Measurements from ENCODE around the gene TLR1.
"Not testable (repeated sequence)": the region's sequence is repeated elsewhere in the genome, so short reads cannot be mapped to it uniquely, and the experiment has no call there.

The TLR1 gene

GRCh38 chr4:38777925-38778324, 26.7 kb downstream of the TLR1 start:
- not testable (repeated sequence) for DNase-seq (ENCODE audit: low read depth in 3 of 3)

- no peak for DNase-seq (ENCODE audit: low read depth in 3 of 3)
These were observed 29.3 kb downstream of the TLR1 start for GRCh38 chr4:38775326-38775725.

- no peak for DNase-seq (ENCODE audit: low read depth in 3 of 3)
These were observed 30.2 kb downstream of the TLR1 start for GRCh38 chr4:38774181-38774955.

GRCh38 chr4:38770281-38770680, 34.3 kb downstream of the TLR1 start:
- DNase-seq (ENCODE audit: low read depth in 3 of 3), result not testable (repeated sequence)

GRCh38 chr4:38769857-38770256, 34.7 kb downstream of the TLR1 start:
- no peak for DNase-seq (ENCODE audit: low read depth in 3 of 3)

- no peak for DNase-seq (ENCODE audit: low read depth in 3 of 3)
These were observed 35.1 kb downstream of the TLR1 start for GRCh38 chr4:38769441-38769840.

- no peak for DNase-seq (ENCODE audit: low read depth in 3 of 3)
These were observed 35.6 kb downstream of the TLR1 start for GRCh38 chr4:38768968-38769394.

- not testable (repeated sequence) for DNase-seq (ENCODE audit: low read depth in 3 of 3)
These were observed 37.7 kb downstream of the TLR1 start for GRCh38 chr4:38766940-38767339.

GRCh38 chr4:38765382-38765781, 39.2 kb downstream of the TLR1 start:
- no peak for DNase-seq (ENCODE audit: low read depth in 3 of 3)

GRCh38 chr4:38764277-38764676, 40.3 kb downstream of the TLR1 start:
- DNase-seq (ENCODE audit: low read depth in 3 of 3), result no peak

- DNase-seq (ENCODE audit: low read depth in 3 of 3), result no peak
These were observed 42.0 kb downstream of the TLR1 start for GRCh38 chr4:38762560-38762959.

- no peak for DNase-seq (ENCODE audit: low read depth in 3 of 3)
These were observed 44.8 kb downstream of the TLR1 start for GRCh38 chr4:38759790-38760122.

- peak; percentile 42 to 55 (median 48) for DNase-seq (ENCODE audit: low read depth in 3 of 3)
These were observed 45.3 kb downstream of the TLR1 start for GRCh38 chr4:38759113-38759789.

- DNase-seq (ENCODE audit: low read depth in 3 of 3), result no peak
These were observed 46.5 kb downstream of the TLR1 start for GRCh38 chr4:38757945-38758600.

GRCh38 chr4:38752941-38753806, 51.4 kb downstream of the TLR1 start:
- DNase-seq (ENCODE audit: low read depth in 3 of 3), result no peak

- no peak for DNase-seq (ENCODE audit: low read depth in 3 of 3)
These were observed 52.1 kb downstream of the TLR1 start for GRCh38 chr4:38752372-38752940.

- DNase-seq (ENCODE audit: low read depth in 3 of 3), result no peak
These were observed 53.1 kb downstream of the TLR1 start for GRCh38 chr4:38751341-38752010.

GRCh38 chr4:38749336-38749735, 55.3 kb downstream of the TLR1 start:
- DNase-seq (ENCODE audit: low read depth in 3 of 3), result no peak

- no peak for DNase-seq (ENCODE audit: low read depth in 3 of 3)
These were observed 57.0 kb downstream of the TLR1 start for GRCh38 chr4:38747629-38748028.
